ENCODE measurements around the gene TMEM52.

Gene TMEM52

DNA sequence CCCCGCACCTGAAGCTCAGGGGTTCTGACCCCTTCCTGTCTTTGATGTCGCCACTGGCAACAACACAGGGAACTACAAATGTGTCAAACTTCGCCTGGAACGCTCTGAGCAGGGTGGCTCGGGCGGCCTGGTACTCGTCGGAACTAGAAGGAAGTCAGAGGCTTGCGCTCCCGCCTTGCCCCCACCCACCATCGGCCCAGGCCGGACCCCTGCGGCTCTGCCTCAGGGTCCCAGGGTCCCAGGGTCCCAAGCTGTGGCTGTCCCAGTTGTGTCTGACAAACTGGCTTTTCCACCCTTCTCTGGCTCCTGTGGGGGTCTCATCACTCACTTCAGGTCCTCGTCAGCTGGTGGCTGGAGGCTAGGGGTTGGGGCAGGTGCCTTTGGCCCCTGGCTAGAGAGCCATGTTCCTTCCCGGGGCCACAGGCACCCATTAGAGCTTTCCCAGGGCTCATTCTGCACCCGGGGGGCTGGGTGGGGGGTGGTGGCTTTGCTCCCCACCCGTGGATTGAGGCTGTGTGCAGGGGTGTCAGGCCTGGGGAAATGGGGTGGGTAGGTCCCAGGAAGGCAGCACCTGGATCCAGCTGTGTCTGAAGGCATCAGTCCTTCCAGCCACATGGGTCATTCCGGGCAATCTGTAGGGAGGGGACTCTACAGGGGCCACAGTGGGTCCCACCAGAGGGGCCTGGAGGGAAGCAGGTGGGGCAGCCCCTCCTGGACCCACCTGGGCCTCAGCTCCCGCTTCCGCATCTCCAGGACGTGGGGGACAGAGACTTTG, 8.0 kb upstream of the TMEM52 start:
- H3K4me3 ChIP-seq (ENCODE audit: low read depth, low read length), result no peak overlapping the region
- TF ChIP-seq, protein P1, sequence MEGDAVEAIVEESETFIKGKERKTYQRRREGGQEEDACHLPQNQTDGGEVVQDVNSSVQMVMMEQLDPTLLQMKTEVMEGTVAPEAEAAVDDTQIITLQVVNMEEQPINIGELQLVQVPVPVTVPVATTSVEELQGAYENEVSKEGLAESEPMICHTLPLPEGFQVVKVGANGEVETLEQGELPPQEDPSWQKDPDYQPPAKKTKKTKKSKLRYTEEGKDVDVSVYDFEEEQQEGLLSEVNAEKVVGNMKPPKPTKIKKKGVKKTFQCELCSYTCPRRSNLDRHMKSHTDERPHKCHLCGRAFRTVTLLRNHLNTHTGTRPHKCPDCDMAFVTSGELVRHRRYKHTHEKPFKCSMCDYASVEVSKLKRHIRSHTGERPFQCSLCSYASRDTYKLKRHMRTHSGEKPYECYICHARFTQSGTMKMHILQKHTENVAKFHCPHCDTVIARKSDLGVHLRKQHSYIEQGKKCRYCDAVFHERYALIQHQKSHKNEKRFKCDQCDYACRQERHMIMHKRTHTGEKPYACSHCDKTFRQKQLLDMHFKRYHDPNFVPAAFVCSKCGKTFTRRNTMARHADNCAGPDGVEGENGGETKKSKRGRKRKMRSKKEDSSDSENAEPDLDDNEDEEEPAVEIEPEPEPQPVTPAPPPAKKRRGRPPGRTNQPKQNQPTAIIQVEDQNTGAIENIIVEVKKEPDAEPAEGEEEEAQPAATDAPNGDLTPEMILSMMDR (IDR thresholded peaks at IDR 0.05; ENCODE audit: borderline replicate concordance, insufficient read depth, low read depth, low read length), result no peak

DNA sequence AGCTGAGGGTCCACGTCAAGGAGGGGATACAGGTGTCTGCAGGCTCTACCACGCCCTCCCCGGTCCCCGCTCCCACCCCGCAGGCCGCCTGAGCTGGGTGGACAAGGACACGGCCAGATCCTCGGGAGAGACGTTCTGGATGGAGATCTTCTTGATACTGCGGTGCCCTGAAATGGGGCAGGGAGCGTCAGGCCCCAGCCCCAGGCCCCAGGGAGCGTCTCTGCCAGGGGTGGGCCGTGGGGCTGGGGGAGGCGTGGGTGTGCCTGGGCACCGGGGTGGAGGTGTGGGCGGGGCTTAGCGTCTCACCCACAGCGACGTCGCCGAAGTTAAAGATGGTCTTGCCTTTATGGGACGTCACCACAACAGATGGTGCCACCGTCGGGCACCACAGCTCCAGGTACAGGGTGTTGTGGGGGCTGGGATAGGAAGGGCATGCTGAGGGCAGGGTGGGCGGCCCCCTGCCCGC, 7.3 kb upstream of the TMEM52 start:
- TF ChIP-seq, protein P1 (IDR thresholded peaks at IDR 0.05; ENCODE audit: borderline replicate concordance, insufficient read depth, low read depth, low read length), result no peak

DNA sequence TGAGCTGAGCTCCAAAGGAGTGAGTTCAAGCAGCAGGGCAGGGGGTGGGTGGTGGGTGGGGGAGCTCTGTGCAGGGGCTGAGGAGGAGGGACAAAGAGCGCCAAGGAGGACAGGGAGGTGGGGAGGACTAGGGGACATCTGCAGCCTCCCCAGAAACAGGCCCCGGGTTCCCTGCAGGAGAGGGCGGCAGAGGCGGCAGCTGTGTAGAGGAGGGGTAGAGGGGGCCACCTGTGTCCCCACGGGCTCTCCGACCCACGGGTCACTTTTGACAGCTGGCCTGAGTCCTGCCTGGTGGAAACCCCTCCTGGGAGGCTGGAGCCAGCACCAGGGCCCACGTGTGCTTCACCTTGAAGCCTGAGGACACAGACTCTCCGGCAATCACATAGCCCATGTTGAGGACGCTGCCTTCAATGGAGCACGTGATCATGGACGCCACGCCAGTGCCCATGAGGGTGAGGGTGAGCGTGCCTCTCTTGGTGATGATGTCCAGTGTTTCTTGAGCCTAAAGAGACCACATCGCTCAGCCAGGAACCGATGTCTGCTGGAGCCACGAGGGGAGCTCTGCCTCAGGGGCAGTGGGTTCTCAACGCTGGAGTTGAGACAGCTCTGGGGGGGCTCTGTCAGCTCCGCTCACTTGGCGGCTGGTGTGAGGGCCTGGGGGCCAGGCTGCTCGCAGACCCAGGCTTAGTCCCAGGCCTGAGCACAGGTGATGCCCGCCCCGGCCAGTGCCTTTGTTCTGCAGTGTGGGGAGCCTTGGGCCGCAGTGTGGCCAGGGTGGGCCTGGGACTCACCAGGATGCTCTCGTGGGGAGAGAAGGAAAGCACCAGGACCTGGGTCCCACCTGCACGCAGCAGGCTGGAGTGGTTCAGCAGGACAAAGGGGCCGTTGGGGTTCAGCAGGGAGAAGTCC, 6.6 kb upstream of the TMEM52 start:
- H3K4me3 ChIP-seq (ENCODE audit: low read depth, low read length), result no peak overlapping the region
- TF ChIP-seq, protein P1 (IDR thresholded peaks at IDR 0.05; ENCODE audit: borderline replicate concordance, insufficient read depth, low read depth, low read length), result no peak

More for the DNA sequence above, 7.3 kb upstream of the TMEM52 start:
- H3K4me3 ChIP-seq (ENCODE audit: low read depth, low read length), result no peak overlapping the region

DNA sequence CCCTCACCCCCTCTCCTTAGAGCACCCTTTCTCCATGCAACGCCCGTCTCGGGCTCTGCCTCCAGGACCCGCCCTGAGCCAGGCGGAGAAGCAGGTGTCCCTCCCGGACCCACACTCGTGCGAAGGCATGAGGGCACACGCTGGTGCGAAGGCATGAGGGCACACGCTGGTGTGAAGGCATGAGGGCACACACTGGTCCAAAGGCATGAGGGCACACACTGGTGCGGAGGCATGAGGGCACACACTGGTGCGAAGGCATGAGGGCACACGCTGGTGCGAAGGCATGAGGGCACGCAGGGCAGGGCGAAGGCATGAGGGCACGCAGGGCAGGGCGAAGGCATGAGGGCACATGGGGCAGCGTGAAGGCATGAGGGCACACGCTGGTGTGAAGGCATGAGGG, 5.8 kb upstream of the TMEM52 start:
- no peak overlapping the region for H3K4me3 ChIP-seq (ENCODE audit: low read depth, low read length)
- TF ChIP-seq, protein P1 (IDR thresholded peaks at IDR 0.05; ENCODE audit: borderline replicate concordance, insufficient read depth, low read depth, low read length), result no peak

DNA sequence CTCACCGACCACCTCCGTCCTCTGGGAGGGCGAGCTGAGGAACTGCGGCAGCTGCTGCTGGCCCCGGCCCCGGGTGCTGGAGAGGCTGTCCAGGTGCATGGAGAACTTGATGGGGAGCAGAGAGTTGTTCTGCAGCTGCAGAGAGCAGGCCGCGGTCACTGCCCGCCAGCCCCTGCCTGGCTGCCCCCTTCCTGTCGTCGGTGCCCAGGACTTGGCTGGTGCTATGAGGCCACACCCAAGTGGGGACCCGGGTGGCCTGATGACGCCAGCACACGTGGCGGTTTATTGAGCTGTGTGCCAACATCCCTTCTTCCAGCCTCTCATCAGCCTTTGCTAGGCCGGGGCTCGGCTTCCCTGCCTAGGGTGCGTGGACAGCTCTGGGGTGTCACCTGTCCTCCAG, 5.3 kb upstream of the TMEM52 start:
- TF ChIP-seq, protein P1 (IDR thresholded peaks at IDR 0.05; ENCODE audit: borderline replicate concordance, insufficient read depth, low read depth, low read length), result no peak

DNA sequence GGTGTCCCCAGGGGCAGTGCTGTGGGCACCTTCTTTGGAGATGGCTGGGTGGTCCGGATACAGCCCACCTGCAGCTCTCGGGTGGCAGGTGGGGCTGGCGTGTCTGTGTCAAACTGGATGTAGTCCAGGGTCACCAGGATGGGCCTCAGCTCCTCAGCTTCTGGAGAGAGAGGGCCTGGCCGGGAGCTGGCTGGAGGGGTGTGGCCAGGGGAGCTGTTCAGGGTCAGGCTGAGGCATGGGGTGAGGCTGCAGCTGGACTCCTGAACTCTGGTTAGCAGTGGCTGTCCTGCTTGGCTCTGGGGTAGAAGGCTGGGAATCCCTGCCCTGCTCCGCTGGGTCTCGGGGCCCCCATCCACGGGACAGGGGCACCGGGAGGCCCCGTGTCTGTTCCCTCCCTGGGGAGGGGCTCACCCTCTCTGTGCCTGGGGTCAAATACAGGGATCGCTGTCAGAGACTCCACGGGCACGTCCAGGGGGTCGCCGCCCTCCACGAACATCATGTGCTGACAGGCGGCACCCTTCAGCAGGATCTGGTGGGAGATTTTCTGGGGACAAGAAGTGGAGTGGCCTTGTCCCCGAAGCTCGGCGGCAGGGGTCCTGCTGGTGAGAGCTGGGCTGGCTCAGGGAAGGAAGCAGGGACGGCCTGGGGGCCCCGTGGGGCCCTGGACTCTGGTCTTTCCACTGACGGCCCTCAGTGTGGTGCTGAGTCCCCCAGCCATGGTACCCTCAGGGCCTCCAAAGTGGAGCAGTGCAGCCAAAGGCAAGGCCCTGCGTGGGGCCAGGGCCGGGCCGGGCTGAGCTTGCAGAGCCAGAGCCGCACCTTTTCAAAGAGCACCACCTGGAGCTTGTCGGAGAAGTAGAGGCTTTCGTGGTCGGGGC, 4.1 kb upstream of the TMEM52 start:
- H3K4me3 ChIP-seq (ENCODE audit: low read depth, low read length), result no peak overlapping the region
- TF ChIP-seq, protein P1 (IDR thresholded peaks at IDR 0.05; ENCODE audit: borderline replicate concordance, insufficient read depth, low read depth, low read length), result no peak

More for the DNA sequence above, 5.3 kb upstream of the TMEM52 start:
- no peak overlapping the region for H3K4me3 ChIP-seq (ENCODE audit: low read depth, low read length)
